GM19438 (cell line): ENCODE data around the gene ATAD2B.
"Not testable (repeated sequence)": the region's sequence is repeated elsewhere in the genome, so short reads cannot be mapped to it uniquely, and the experiment has no call there.

ENCODE experiments used
- ATAC-seq: cut with Tn5 transposase; IDR thresholded peaks from one replicate; pipeline ENCODE4 v1.9.1; 2021; ENCODE audit warnings: low read depth; ENCODE audit not compliant: unreplicated experiment

Gene ATAD2B

GRCh38 chr2:23926750-23927571, at the start of gene ATAD2B:
ATAD2B (minus strand) TSS chr2:23927123; CDS start chr2:23926770, 353 bp downstream.
- peak; percentile 66 for ATAC-seq

GRCh38 chr2:23967846-23968245, 40.9 kb upstream of the ATAD2B start:
- no peak for ATAC-seq

GRCh38 chr2:23954325-23955014, 27.5 kb upstream of the ATAD2B start:
- no peak for ATAC-seq

GRCh38 chr2:23953625-23954024, 26.7 kb upstream of the ATAD2B start:
- no peak for ATAC-seq

- ATAC-seq = not testable (repeated sequence)
These were observed 25.6 kb upstream of the ATAD2B start for GRCh38 chr2:23952558-23952957.

GRCh38 chr2:23947350-23947749, 20.4 kb upstream of the ATAD2B start:
- no peak for ATAC-seq

- no peak for ATAC-seq
These were observed 18.1 kb upstream of the ATAD2B start for GRCh38 chr2:23944976-23945375.

GRCh38 chr2:23944527-23944926, 17.6 kb upstream of the ATAD2B start:
- ATAC-seq = no peak

GRCh38 chr2:23943666-23944065, 16.7 kb upstream of the ATAD2B start:
- no peak for ATAC-seq

GRCh38 chr2:23941644-23942043, 14.7 kb upstream of the ATAD2B start:
- no peak for ATAC-seq

GRCh38 chr2:23940718-23941620, 14.0 kb upstream of the ATAD2B start:
- peak; percentile 57 for ATAC-seq

- peak; percentile 71 for ATAC-seq
These were observed 13.2 kb upstream of the ATAD2B start, which contains the start of gene UBXN2A for GRCh38 chr2:23939987-23940717. UBXN2A (plus strand) TSS chr2:23940463; CDS start chr2:23958315, 17,852 bp downstream.

- no peak for ATAC-seq
These were observed 7.3 kb upstream of the ATAD2B start for GRCh38 chr2:23934259-23934658.

GRCh38 chr2:23926290-23926749, 603 bp downstream of the ATAD2B start:
- ATAC-seq = peak; percentile 26

GRCh38 chr2:23925702-23926289, 1.1 kb downstream of the ATAD2B start:
- ATAC-seq = peak; percentile 62

- ATAC-seq = no peak
These were observed 2.1 kb downstream of the ATAD2B start for GRCh38 chr2:23924589-23925359.

GRCh38 chr2:23918837-23919489, 8.0 kb downstream of the ATAD2B start:
- no peak for ATAC-seq

- no peak for ATAC-seq
These were observed 10.1 kb downstream of the ATAD2B start for GRCh38 chr2:23916727-23917405.
